ENCODE results near the gene LRMDA.

Gene LRMDA

GRCh38 chr10:75739414-75740143 lies 308.2 kb downstream of the LRMDA start:
- H3K36me3 ChIP-seq (ENCODE audit: low read length), result no peaks in the 10 kb centered on the region
- no peaks in the 10 kb centered on the region for H3K79me2 ChIP-seq (ENCODE audit: insufficient read depth, low read length)
- no peaks in the 10 kb centered on the region for H3K9me3 ChIP-seq (ENCODE audit: insufficient read depth, low read length)
- no peaks in the 10 kb centered on the region for H3F3A ChIP-seq (ENCODE audit: insufficient read depth)
- H4K20me1 ChIP-seq (ENCODE audit: low read depth, low read length), result no peaks in the 10 kb centered on the region
- no peaks in the 10 kb centered on the region for H3K9me2 ChIP-seq (replicated peaks; ENCODE audit: insufficient read depth, low read length)
- TF ChIP-seq EZH2phosphoT487 (conservative IDR thresholded peaks at IDR 0.05; ENCODE audit: low read length), result no peak
- no peak for TF ChIP-seq CTCF (IDR thresholded peaks at IDR 0.05; ENCODE audit: insufficient read depth, low read length, poor library complexity, severe bottlenecking)
- no peaks in the 10 kb centered on the region for H3K27me3 ChIP-seq (ENCODE audit: low read length)
- no peak overlapping the region for H3K4me3 ChIP-seq (ENCODE audit: insufficient read depth, low read length, poor library complexity, severe bottlenecking)
- no peak overlapping the region for H3K9ac ChIP-seq (ENCODE audit: low read length)
- no peak overlapping the region for H3K4me2 ChIP-seq (ENCODE audit: low read depth, low read length, poor library complexity, severe bottlenecking)
- H2AFZ ChIP-seq (ENCODE audit: low read depth, low read length, severe bottlenecking), result no peak overlapping the region
- no peak overlapping the region for H3K27ac ChIP-seq (ENCODE audit: low read depth, low read length)

GRCh38 chr10:75740541-75740940 lies 309.1 kb downstream of the LRMDA start:
- no peak overlapping the region for H3K27ac ChIP-seq (ENCODE audit: low read depth, low read length)
- no peaks in the 10 kb centered on the region for H3K27me3 ChIP-seq (ENCODE audit: low read length)
- H4K20me1 ChIP-seq (ENCODE audit: low read depth, low read length), result no peaks in the 10 kb centered on the region
- H3K79me2 ChIP-seq (ENCODE audit: insufficient read depth, low read length), result no peaks in the 10 kb centered on the region
- H3K9ac ChIP-seq (ENCODE audit: low read length), result no peak overlapping the region
- H3K36me3 ChIP-seq (ENCODE audit: low read length), result no peaks in the 10 kb centered on the region
- H2AFZ ChIP-seq (ENCODE audit: low read depth, low read length, severe bottlenecking), result no peak overlapping the region
- H3K9me2 ChIP-seq (replicated peaks; ENCODE audit: insufficient read depth, low read length), result no peaks in the 10 kb centered on the region
- no peak overlapping the region for H3K4me2 ChIP-seq (ENCODE audit: low read depth, low read length, poor library complexity, severe bottlenecking)
- no peak for TF ChIP-seq EZH2phosphoT487 (conservative IDR thresholded peaks at IDR 0.05; ENCODE audit: low read length)
- TF ChIP-seq CTCF (IDR thresholded peaks at IDR 0.05; ENCODE audit: insufficient read depth, low read length, poor library complexity, severe bottlenecking), result no peak
- no peaks in the 10 kb centered on the region for H3F3A ChIP-seq (ENCODE audit: insufficient read depth)
- no peak overlapping the region for H3K4me3 ChIP-seq (ENCODE audit: insufficient read depth, low read length, poor library complexity, severe bottlenecking)
- no peaks in the 10 kb centered on the region for H3K9me3 ChIP-seq (ENCODE audit: insufficient read depth, low read length)

- H3K27me3 ChIP-seq (ENCODE audit: low read length), result no peaks in the 10 kb centered on the region
- no peaks in the 10 kb centered on the region for H3K79me2 ChIP-seq (ENCODE audit: insufficient read depth, low read length)
- H2AFZ ChIP-seq (ENCODE audit: low read depth, low read length, severe bottlenecking), result no peak overlapping the region
- TF ChIP-seq EZH2phosphoT487 (conservative IDR thresholded peaks at IDR 0.05; ENCODE audit: low read length), result no peak
- no peak for TF ChIP-seq CTCF (IDR thresholded peaks at IDR 0.05; ENCODE audit: insufficient read depth, low read length, poor library complexity, severe bottlenecking)
- no peak overlapping the region for H3K9ac ChIP-seq (ENCODE audit: low read length)
- no peaks in the 10 kb centered on the region for H4K20me1 ChIP-seq (ENCODE audit: low read depth, low read length)
- H3K36me3 ChIP-seq (ENCODE audit: low read length), result no peaks in the 10 kb centered on the region
- H3K9me2 ChIP-seq (replicated peaks; ENCODE audit: insufficient read depth, low read length), result no peaks in the 10 kb centered on the region
- no peaks in the 10 kb centered on the region for H3K9me3 ChIP-seq (ENCODE audit: insufficient read depth, low read length)
- no peak overlapping the region for H3K4me2 ChIP-seq (ENCODE audit: low read depth, low read length, poor library complexity, severe bottlenecking)
- H3F3A ChIP-seq (ENCODE audit: insufficient read depth), result no peaks in the 10 kb centered on the region
- H3K27ac ChIP-seq (ENCODE audit: low read depth, low read length), result no peak overlapping the region
- no peak overlapping the region for H3K4me3 ChIP-seq (ENCODE audit: insufficient read depth, low read length, poor library complexity, severe bottlenecking)
Measured at GRCh38 chr10:75742355-75742754, 310.9 kb downstream of the LRMDA start.

All from SU-DHL-6 (cell line).